B cell (primary cell): Measurements from ENCODE around the gene UQCR11. TPM values are rescaled to one million over a fixed set of nuclear protein-coding genes. Genes with fewer than 3 reads are reported as not detected.

Experiments
- ATAC-seq: fragments of 200-7000 bp; cut with Tn5 transposase; one replicate; pipeline ENCODE4 v1.10.0; 2021; ENCODE audit warnings: low read depth, mild to moderate bottlenecking, moderate number of reproducible peaks, moderate library complexity
- CTCF ChIA-PET: fragments of 350-600 bp; sonication (Branson Sonifier 250); formaldehyde crosslinking; loops from one replicate; lab custom pipeline; 2021; ENCODE audit warnings: antibody characterized with exemption, inconsistent platforms; lab: Charles Lee
- POLR2A ChIA-PET: fragments of 350-600 bp; sonication (Branson Sonifier 250); formaldehyde crosslinking; loops from one replicate; lab custom pipeline; 2021; ENCODE audit warnings: antibody characterized with exemption; lab: Charles Lee
- DNase-seq: peaks from one replicate; pipeline ENCODE4 v3.0.0; 2013
- H2AFZ ChIP-seq: 2 replicates; pipeline ENCODE4 v1.6.1; 2012; ENCODE audit warnings: mild to moderate bottlenecking, low read depth, low read length; ENCODE audit not compliant: insufficient read depth, poor library complexity, severe bottlenecking
- H3K27ac ChIP-seq, 2 donors: 1 replicate in 1 of 2; 2 replicates in 1 of 2; pipeline ENCODE4 v1.5.1; 2012 to 2013; ENCODE audit warnings: low read length in 2 of 2, mild to moderate bottlenecking in 2 of 2, moderate library complexity in 1 of 2
- H3K27me3 ChIP-seq, 4 experiments: fragments of 200-600 bp in 1 of 4; sonication (generic) in 1 of 4; replicated peaks in 1 of 4; 1 replicate in 2 of 4; 2 replicates in 2 of 4; pipeline versions ENCODE4 v1.6.1 to v1.7.0; 2013 to 2016; ENCODE audit warnings: low read length in 3 of 4, mild to moderate bottlenecking in 2 of 4, mixed read lengths in 1 of 4, moderate library complexity in 1 of 4; ENCODE audit not compliant: insufficient read depth in 4 of 4, control insufficient read depth in 3 of 4; ENCODE audit errors: control extremely low read depth in 1 of 4
- H3K36me3 ChIP-seq, 2 experiments: replicated peaks in 1 of 2; 1 replicate in 1 of 2; 2 replicates in 1 of 2; pipeline versions ENCODE4 v1.6.1 to v1.7.1; 2013; ENCODE audit warnings: low read length in 1 of 2; ENCODE audit not compliant: insufficient read depth in 2 of 2, control insufficient read depth in 1 of 2; ENCODE audit errors: control extremely low read depth in 1 of 2, extremely low read depth in 1 of 2
- H3K4me1 ChIP-seq, 2 donors: fragments of 200-600 bp in 1 of 2; sonication (generic) in 1 of 2; 1 replicate in 1 of 2; 2 replicates in 1 of 2; pipeline versions ENCODE4 v1.5.1 to v1.6.1; 2013 to 2017; ENCODE audit warnings: low read length in 2 of 2; ENCODE audit not compliant: control insufficient read depth in 2 of 2, insufficient read depth in 2 of 2
- H3K4me2 ChIP-seq: replicated peaks from 2 replicates; pipeline ENCODE3; 2012; ENCODE audit warnings: mild to moderate bottlenecking, low read depth, low read length; ENCODE audit not compliant: poor library complexity, severe bottlenecking
- H3K4me3 ChIP-seq, 5 experiments: fragments of 200-600 bp in 1 of 5; sonication (generic) in 1 of 5; 1 replicate in 3 of 5; 2 replicates in 2 of 5; pipeline versions ENCODE4 v1.5.1 to v1.7.0; 2011 to 2016; ENCODE audit warnings: low read length in 4 of 5, mild to moderate bottlenecking in 4 of 5, low read depth in 2 of 5, control low read depth in 1 of 5, moderate library complexity in 1 of 5; ENCODE audit not compliant: insufficient read depth in 1 of 5; ENCODE audit errors: control extremely low read depth in 1 of 5, extremely low read depth in 1 of 5
- H3K79me2 ChIP-seq: fragments of 200-600 bp; sonication (generic); one replicate; pipeline ENCODE4 v1.6.0; 2016; ENCODE audit warnings: low read length; ENCODE audit not compliant: control insufficient read depth, insufficient read depth
- H3K9ac ChIP-seq: fragments of 200-600 bp; sonication (generic); 2 replicates; pipeline ENCODE4 v1.6.1; 2017; ENCODE audit warnings: mild to moderate bottlenecking, low read length, moderate library complexity
- H3K9me3 ChIP-seq, 3 donors: one replicate each; pipeline versions ENCODE4 v1.6.1 to v1.7.1; 2013; ENCODE audit warnings: low read length in 2 of 3; ENCODE audit not compliant: control insufficient read depth in 2 of 3, insufficient read depth in 1 of 3; ENCODE audit errors: control extremely low read depth in 1 of 3
- H4K20me1 ChIP-seq: 2 replicates; pipeline ENCODE4 v1.6.0; 2012; ENCODE audit warnings: mild to moderate bottlenecking, low read length; ENCODE audit not compliant: insufficient read depth, control insufficient read depth, poor library complexity, severe bottlenecking
- H3K27ac Mint-ChIP-seq: one replicate; pipeline ENCODE4 v1.8.0; 2021; ENCODE audit warnings: mixed read lengths
- H3K27me3 Mint-ChIP-seq: one replicate; pipeline ENCODE4 v1.8.0; 2021; ENCODE audit warnings: mixed read lengths
- H3K4me1 Mint-ChIP-seq: one replicate; pipeline ENCODE4 v1.8.0; 2021; ENCODE audit warnings: mixed read lengths
- H3K4me3 Mint-ChIP-seq: one replicate; pipeline ENCODE4 v1.8.0; 2021; ENCODE audit warnings: mixed read lengths
- H3K9me3 Mint-ChIP-seq: one replicate; pipeline ENCODE4 v1.8.0; 2022; ENCODE audit warnings: mixed read lengths; ENCODE audit not compliant: insufficient read depth
- EZH2 ChIP-seq: IDR thresholded peaks from 2 replicates; pipeline ENCODE4 v1.6.1; 2012; ENCODE audit warnings: borderline replicate concordance, low read depth, mild to moderate bottlenecking, moderate library complexity, low read length; ENCODE audit not compliant: insufficient read depth, poor library complexity, severe bottlenecking
- WGBS: methylation state at CpG from one replicate; pipeline ENCODE4 v1.1.5; 2013; ENCODE audit warnings: missing lambda C conversion rate; ENCODE audit not compliant: insufficient coverage; 5-methylcytosine and 5-hydroxymethylcytosine counted together
- intact Hi-C: fragments of 100-400 bp; cut with micrococcal nuclease; formaldehyde crosslinking; loops from one replicate; pipeline ENCODE4 v1.10.0; 2022
- polyA plus RNA-seq: library from polyadenylated mRNA; depleted of rRNA; stranded (reverse); fragments of >200 nt; gene quantifications from 2 replicates; pipeline ENCODE4 v1.2.3, GENCODE V29; 2012
- total RNA-seq, 2 donors: library from RNA; stranded (reverse); fragments of 120-200 nt in 1 of 2; gene quantifications; 1 replicate in 1 of 2; 2 replicates in 1 of 2; pipeline versions ENCODE4 v1.2.3 to v1.2.4, GENCODE V29; 2013 to 2022
- TF ChIP-seq, protein P1 (sequence below): fragments of 200-600 bp; IDR thresholded peaks from one replicate; pipeline ENCODE4 v1.8.0; 2022; ENCODE audit warnings: antibody characterized with exemption, mild to moderate bottlenecking

The UQCR11 gene
- total and polyA plus RNA-seq, 2 donors (not counting 1 experiment from before 2014, with no cell fraction given): 59.5 to 66.8 TPM

DNA sequence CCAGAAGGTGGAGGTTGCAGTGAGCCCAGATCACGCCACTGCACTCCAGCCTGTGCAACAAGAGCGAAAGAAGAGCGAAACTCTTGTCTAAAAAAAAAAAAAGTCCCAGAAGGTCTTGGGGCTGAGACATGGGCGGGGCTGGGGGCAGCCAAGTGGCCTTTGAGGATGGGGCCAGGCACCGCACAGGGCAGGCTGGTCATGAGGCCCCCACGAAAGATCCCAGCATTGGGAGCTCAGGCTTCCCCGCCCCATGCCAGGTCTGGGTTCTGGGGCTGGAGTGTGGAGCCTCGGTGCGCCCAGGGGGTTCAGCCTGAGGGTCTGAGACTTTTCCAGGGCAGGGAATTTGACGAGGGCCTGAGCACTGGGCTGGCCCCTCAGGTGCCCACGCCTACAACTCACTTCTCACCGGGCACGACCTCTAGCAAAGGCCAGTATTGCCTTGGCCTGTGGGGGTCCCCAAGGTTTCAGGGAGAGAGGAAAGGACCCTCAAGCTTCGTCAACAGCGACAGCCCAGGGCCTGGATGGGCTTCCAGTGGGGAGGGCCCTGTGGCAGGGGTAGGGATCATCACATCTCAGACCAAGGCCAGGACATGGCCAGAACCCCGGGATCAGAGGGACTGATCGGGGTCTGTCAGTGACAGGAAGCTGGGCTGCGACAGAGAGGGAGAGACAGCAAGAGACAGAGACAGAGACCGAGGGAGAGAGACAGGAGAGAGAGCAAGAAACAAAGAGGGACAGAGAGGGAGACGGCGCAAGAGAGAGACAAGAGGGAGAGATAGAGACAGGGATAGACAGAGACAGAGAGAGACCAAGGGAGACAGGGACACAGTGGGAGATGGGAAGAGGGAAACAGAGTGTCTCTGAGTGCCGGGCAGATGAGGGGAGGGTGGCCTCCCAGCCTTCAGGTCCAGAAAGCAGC is 29.7 kb downstream of the UQCR11 start:
- Histone ChIP-seq H3K4me2 (no peak overlapping the region), H4K20me1 (peaks cover 2% of the 10 kb centered on the region), H3K36me3 (peaks cover 0 to 32% of the 10 kb centered on the region in 2 experiments), H2AFZ (no peak overlapping the region), H3K9ac (no peak overlapping the region), H3K4me1 (no peaks in the 10 kb centered on the region), H3K79me2 (peaks cover 2% of the 10 kb centered on the region), H3K27ac (no peak overlapping the region), H3K9me3 (no peaks in the 10 kb centered on the region), H3K27me3 (no peaks in the 10 kb centered on the region), H3K4me3 (no peak overlapping the region)
- Mint-ChIP-seq H3K27ac (no peak overlapping the region), H3K9me3 (no peaks in the 10 kb centered on the region), H3K4me3 (no peak overlapping the region), H3K4me1 (no peaks in the 10 kb centered on the region), H3K27me3 (peaks cover under 1% of the 10 kb centered on the region)
- POLR2A ChIA-PET: interaction anchor here (0.6 to 0.7 kb wide), 3 partner anchors 14 to 197 kb away, joined by 4 to 6 read pairs (median 5); no protein-coding TSS in a partner anchor
- ATAC-seq: no peak
- TF ChIP-seq, protein P1, sequence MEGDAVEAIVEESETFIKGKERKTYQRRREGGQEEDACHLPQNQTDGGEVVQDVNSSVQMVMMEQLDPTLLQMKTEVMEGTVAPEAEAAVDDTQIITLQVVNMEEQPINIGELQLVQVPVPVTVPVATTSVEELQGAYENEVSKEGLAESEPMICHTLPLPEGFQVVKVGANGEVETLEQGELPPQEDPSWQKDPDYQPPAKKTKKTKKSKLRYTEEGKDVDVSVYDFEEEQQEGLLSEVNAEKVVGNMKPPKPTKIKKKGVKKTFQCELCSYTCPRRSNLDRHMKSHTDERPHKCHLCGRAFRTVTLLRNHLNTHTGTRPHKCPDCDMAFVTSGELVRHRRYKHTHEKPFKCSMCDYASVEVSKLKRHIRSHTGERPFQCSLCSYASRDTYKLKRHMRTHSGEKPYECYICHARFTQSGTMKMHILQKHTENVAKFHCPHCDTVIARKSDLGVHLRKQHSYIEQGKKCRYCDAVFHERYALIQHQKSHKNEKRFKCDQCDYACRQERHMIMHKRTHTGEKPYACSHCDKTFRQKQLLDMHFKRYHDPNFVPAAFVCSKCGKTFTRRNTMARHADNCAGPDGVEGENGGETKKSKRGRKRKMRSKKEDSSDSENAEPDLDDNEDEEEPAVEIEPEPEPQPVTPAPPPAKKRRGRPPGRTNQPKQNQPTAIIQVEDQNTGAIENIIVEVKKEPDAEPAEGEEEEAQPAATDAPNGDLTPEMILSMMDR: no peak
- 94% methylated on average over 19 of the region's 22 CpGs for WGBS
- intact Hi-C loops: no loop called here
- CTCF ChIA-PET: no interaction called here
- no peak for DNase-seq

GRCh38 chr19:1574354-1575136 is 30.7 kb downstream of the UQCR11 start:
- no peaks in the 10 kb centered on the region for H3K27me3 ChIP-seq
- no peak overlapping the region for H2AFZ ChIP-seq
- ChIA-PET CTCF (no interaction called here), POLR2A (interaction anchor here (0.5 to 0.7 kb wide), 3 partner anchors 12 to 265 kb away, joined by 3 to 6 read pairs (median 4); no protein-coding TSS in a partner anchor)
- ATAC-seq: no peak
- Mint-ChIP-seq H3K9me3 (no peaks in the 10 kb centered on the region), H3K27me3 (peaks cover 3% of the 10 kb centered on the region), H3K4me1 (peaks cover 2% of the 10 kb centered on the region), H3K4me3 (no peak overlapping the region), H3K27ac (no peak overlapping the region)
- H3K4me1 ChIP-seq: no peaks in the 10 kb centered on the region
- no peak overlapping the region for H3K9ac ChIP-seq
- H3K27ac ChIP-seq: no peak overlapping the region
- no peaks in the 10 kb centered on the region for H4K20me1 ChIP-seq
- no peak overlapping the region for H3K4me3 ChIP-seq
- H3K79me2 ChIP-seq: no peaks in the 10 kb centered on the region
- no peak for TF ChIP-seq EZH2
- TF ChIP-seq, protein P1: no peak
- no peak for DNase-seq
- intact Hi-C loops: no loop called here
- H3K4me2 ChIP-seq: no peak overlapping the region
- H3K9me3 ChIP-seq: no peaks in the 10 kb centered on the region
- peaks cover 0 to 23% of the 10 kb centered on the region in 2 experiments for H3K36me3 ChIP-seq
- 95% methylated on average over 34 of the region's 34 CpGs for WGBS
